AG04449 (cell line): ENCODE measurements around the gene EHD2.
A peak's percentile ranks its signal among the peaks of the same experiment; 100 is the strongest.
"Not testable (repeated sequence)": the region's sequence is repeated elsewhere in the genome, so short reads cannot be mapped to it uniquely, and the experiment has no call there.

Experiments
- CTCF ChIA-PET: fragments of 350-600 bp; formaldehyde crosslinking; extraction: SDS; loops from one replicate; lab custom pipeline; 2021; ENCODE audit warnings: antibody characterized with exemption; lab: Yijun Ruan, JAX
- POLR2A ChIA-PET: fragments of 400-600, 350-600 bp; formaldehyde crosslinking; extraction: SDS; loops from one replicate; lab custom pipeline; 2020; ENCODE audit warnings: antibody characterized with exemption, inconsistent platforms; lab: Yijun Ruan, JAX
- DNase-seq: peaks from one replicate; pipeline ENCODE4 v3.0.0-alpha.2; 2010; ENCODE audit warnings: low read depth, low spot score
- H3K4me3 ChIP-seq: 2 replicates; pipeline ENCODE4 v1.5.1; 2011; ENCODE audit warnings: low read depth, mild to moderate bottlenecking, control low read depth, low read length
- TF ChIP-seq, protein P1 (sequence below): IDR thresholded peaks from one replicate; pipeline ENCODE4 v1.5.1; 2011; ENCODE audit warnings: mild to moderate bottlenecking, moderate library complexity, low read length, control low read depth, inconsistent platforms; ENCODE audit not compliant: insufficient read depth; ENCODE audit errors: missing control alignments

The EHD2 gene

GRCh38 chr19:47713046-47714021 is at the start of gene EHD2:
Gene EHD2 (plus strand): TSS chr19:47713422. CDS start chr19:47716613, 3,191 bp downstream.
- POLR2A ChIA-PET, result interaction anchor here (0.5 to 2.4 kb wide), 11 partner anchors 10 to 65 kb away, joined by 3 to 65 read pairs (median 3); partner anchors contain the start of genes NOP53 and SELENOW

GRCh38 chr19:47663435-47663910 is 49.7 kb upstream of the EHD2 start:
- H3K4me3 ChIP-seq, result no peak overlapping the region
- CTCF ChIA-PET, result interaction anchor here (0.9 to 1.4 kb wide), 3 partner anchors 9 to 148 kb away, joined by 3 read pairs; no protein-coding TSS in a partner anchor
- POLR2A ChIA-PET, result interaction anchor here (0.6 to 1.1 kb wide), 3 partner anchors 20 to 101 kb away, joined by 3 to 7 read pairs (median 4); no protein-coding TSS in a partner anchor
- peak; percentile 94 for DNase-seq
- TF ChIP-seq, protein P1, sequence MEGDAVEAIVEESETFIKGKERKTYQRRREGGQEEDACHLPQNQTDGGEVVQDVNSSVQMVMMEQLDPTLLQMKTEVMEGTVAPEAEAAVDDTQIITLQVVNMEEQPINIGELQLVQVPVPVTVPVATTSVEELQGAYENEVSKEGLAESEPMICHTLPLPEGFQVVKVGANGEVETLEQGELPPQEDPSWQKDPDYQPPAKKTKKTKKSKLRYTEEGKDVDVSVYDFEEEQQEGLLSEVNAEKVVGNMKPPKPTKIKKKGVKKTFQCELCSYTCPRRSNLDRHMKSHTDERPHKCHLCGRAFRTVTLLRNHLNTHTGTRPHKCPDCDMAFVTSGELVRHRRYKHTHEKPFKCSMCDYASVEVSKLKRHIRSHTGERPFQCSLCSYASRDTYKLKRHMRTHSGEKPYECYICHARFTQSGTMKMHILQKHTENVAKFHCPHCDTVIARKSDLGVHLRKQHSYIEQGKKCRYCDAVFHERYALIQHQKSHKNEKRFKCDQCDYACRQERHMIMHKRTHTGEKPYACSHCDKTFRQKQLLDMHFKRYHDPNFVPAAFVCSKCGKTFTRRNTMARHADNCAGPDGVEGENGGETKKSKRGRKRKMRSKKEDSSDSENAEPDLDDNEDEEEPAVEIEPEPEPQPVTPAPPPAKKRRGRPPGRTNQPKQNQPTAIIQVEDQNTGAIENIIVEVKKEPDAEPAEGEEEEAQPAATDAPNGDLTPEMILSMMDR, result no peak

More at GRCh38 chr19:47713046-47714021, at the start of gene EHD2:
- no peak for DNase-seq
- peak within 1 kb of the TSS; percentile 95 for H3K4me3 ChIP-seq
- TF ChIP-seq, protein P1, result peak; percentile 90
- CTCF ChIA-PET, result interaction anchor here (0.6 to 23.7 kb wide), 40 partner anchors 9 to 278 kb away, joined by 3 to 867 read pairs (median 5); partner anchors contain the start of genes KPTN and NOP53

DNA sequence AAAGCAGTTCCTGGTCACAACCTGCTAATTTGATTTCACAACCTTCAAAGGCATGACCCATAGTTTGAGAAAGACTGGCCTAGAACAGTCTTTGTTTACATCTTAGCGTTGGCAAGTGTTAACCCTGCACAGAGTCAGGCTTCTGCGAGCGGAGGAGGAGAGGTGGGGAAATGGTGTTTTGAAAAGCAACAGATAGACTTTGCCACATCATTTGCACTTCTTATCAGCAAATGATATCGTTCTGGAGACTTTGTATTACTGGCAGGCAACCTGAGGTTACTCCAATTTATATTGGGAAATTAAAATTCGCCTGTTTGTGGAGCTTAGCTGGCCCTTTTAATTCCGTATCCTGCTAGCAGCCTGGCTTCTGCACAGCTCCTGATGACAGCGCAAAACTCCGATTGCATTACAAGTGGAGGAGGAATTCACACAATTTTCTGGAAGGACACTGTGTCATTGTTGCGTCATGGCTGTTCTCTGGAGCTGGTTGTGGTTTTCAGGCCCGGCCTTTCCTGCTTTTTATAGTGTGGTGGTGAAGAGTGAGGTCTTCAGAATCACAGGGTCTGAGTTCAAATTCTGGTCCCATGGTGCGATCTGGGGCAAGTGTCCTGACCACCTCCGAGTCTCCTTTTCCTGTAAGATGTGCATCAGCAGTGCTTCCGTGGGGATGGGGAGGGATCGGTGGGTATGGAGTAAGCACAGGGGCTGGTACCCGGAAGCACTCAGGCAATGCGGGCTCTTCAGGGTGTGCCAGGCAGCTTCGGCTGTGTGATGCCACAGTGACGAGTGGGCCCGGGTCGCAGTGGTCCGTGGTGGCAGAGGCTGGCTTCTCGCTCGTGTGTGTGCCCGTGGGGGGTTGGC is 49.1 kb upstream of the EHD2 start:
- CTCF ChIA-PET, result interaction anchor here (0.9 to 1.1 kb wide), 2 partner anchors 36 to 51 kb away, joined by 3 read pairs; no protein-coding TSS in a partner anchor
- DNase-seq, result peak; percentile 95
- POLR2A ChIA-PET, result interaction anchor here (0.6 to 1.1 kb wide), 3 partner anchors 19 to 101 kb away, joined by 3 to 7 read pairs (median 4); no protein-coding TSS in a partner anchor
- peak overlapping the region; percentile 18 for H3K4me3 ChIP-seq
- TF ChIP-seq, protein P1, result no peak

- H3K4me3 ChIP-seq, DNase-seq, POLR2A ChIA-PET: not testable (repeated sequence)
- CTCF ChIA-PET, result interaction anchor here (1.8 to 2.0 kb wide), 2 partner anchors 8 to 153 kb away, joined by 4 to 8 read pairs; no protein-coding TSS in a partner anchor
Observed at GRCh38 chr19:47668556-47668955, 44.7 kb upstream of the EHD2 start.

- TF ChIP-seq, protein P1, result no peak
- ChIA-PET POLR2A (no interaction called here), CTCF (no interaction called here)
- H3K4me3 ChIP-seq, result no peak overlapping the region
- no peak for DNase-seq
Observed at GRCh38 chr19:47670736-47671135, 42.5 kb upstream of the EHD2 start.

DNA sequence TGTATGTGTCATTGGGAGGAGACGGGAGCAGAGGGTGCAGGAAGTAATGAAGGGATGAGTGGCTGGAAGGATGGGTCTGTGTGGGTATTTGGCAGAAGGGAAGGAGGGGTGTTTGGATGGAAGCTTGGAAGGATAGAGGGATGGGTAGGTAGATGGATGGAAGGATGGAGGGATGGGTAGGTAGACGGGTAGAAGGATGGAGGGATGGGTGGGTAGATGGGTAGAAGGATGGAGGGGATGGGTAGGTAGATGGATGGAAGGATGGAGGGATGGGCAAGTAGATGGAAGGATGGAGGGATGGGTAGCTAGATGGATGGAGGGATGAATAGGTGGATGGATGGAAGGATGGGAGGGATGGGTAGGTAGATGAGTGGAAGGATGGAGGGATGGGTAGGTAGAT is 41.7 kb upstream of the EHD2 start:
- TF ChIP-seq, protein P1, result no peak
- ChIA-PET POLR2A (no interaction called here), CTCF (interaction anchor here (0.6 to 1.2 kb wide), 3 partner anchors 41 to 235 kb away, joined by 3 to 4 read pairs (median 3); no protein-coding TSS in a partner anchor)
- H3K4me3 ChIP-seq, result no peak overlapping the region
- DNase-seq, result no peak
